H9 (cell line): ENCODE measurements around the gene GAGE10. TPM values are rescaled to one million over a fixed set of nuclear protein-coding genes. Genes with fewer than 3 reads are reported as not detected.

ENCODE experiments used
- DNase-seq: peaks from one replicate; pipeline ENCODE4 v3.0.0-alpha.2; 2017
- H2AFZ ChIP-seq: one replicate; pipeline ENCODE4 v1.6.1; 2013; ENCODE audit warnings: mild to moderate bottlenecking, low read length, control low read depth, moderate library complexity
- H2AK5ac ChIP-seq: 2 replicates; pipeline ENCODE4 v1.6.1; 2013; ENCODE audit warnings: low read length, control low read depth, mixed read lengths; ENCODE audit not compliant: insufficient read length
- H2BK120ac ChIP-seq: one replicate; pipeline ENCODE4 v1.6.1; 2013; ENCODE audit warnings: low read depth, mild to moderate bottlenecking, low read length, control low read depth, inconsistent platforms; ENCODE audit not compliant: poor library complexity, severe bottlenecking
- H2BK12ac ChIP-seq: 2 replicates; pipeline ENCODE4 v1.6.1; 2013; ENCODE audit warnings: low read length, control low read depth, mixed read lengths, low read depth; ENCODE audit not compliant: insufficient read length
- H2BK15ac ChIP-seq: 2 replicates; pipeline ENCODE4 v1.6.1; 2013; ENCODE audit warnings: low read depth, low read length, control low read depth
- H2BK20ac ChIP-seq: one replicate; pipeline ENCODE4 v1.6.1; 2013; ENCODE audit warnings: low read depth, mild to moderate bottlenecking, low read length, control low read depth, inconsistent platforms; ENCODE audit not compliant: poor library complexity, severe bottlenecking
- H2BK5ac ChIP-seq: 2 replicates; pipeline ENCODE4 v1.6.1; 2013; ENCODE audit warnings: low read length, control low read depth, mixed read lengths; ENCODE audit not compliant: insufficient read length
- H3K14ac ChIP-seq: 2 replicates; pipeline ENCODE4 v1.6.1; 2013; ENCODE audit warnings: low read length, control low read depth; ENCODE audit not compliant: insufficient read depth
- H3K18ac ChIP-seq: 2 replicates; pipeline ENCODE4 v1.6.1; 2013; ENCODE audit warnings: low read depth, mild to moderate bottlenecking, mixed read lengths, low read length, control low read depth; ENCODE audit not compliant: insufficient read length
- H3K23ac ChIP-seq: 2 replicates; pipeline ENCODE4 v1.6.1; 2013; ENCODE audit warnings: low read length, control low read depth, mixed read lengths, low read depth; ENCODE audit not compliant: insufficient read length
- H3K23me2 ChIP-seq: 2 replicates; pipeline ENCODE4 v1.6.1; 2013; ENCODE audit warnings: low read depth, mild to moderate bottlenecking, mixed read lengths, low read length, control low read depth; ENCODE audit not compliant: insufficient read length, poor library complexity, severe bottlenecking
- H3K27ac ChIP-seq: 2 replicates; pipeline ENCODE4 v1.5.1; 2013; ENCODE audit warnings: low read length, control low read depth, mixed read lengths, low read depth; ENCODE audit not compliant: insufficient read length
- H3K27me3 ChIP-seq: 2 replicates; pipeline ENCODE4 v1.6.1; 2013; ENCODE audit warnings: low read length, control low read depth, inconsistent platforms; ENCODE audit not compliant: insufficient read depth
- H3K4ac ChIP-seq: 2 replicates; pipeline ENCODE4 v1.6.1; 2013; ENCODE audit warnings: low read depth, mild to moderate bottlenecking, control low read depth, inconsistent platforms, low read length, moderate library complexity
- H3K4me1 ChIP-seq: 2 replicates; pipeline ENCODE4 v1.6.1; 2013; ENCODE audit warnings: low read length, control low read depth, inconsistent platforms; ENCODE audit not compliant: insufficient read depth
- H3K4me2 ChIP-seq: 2 replicates; pipeline ENCODE4 v1.6.1; 2013; ENCODE audit warnings: low read length, control low read depth, mixed read lengths; ENCODE audit not compliant: insufficient read length, insufficient read depth
- H3K56ac ChIP-seq: 2 replicates; pipeline ENCODE4 v1.6.1; 2013; ENCODE audit warnings: low read depth, mild to moderate bottlenecking, mixed read lengths, low read length, control low read depth; ENCODE audit not compliant: insufficient read length
- H3K79me1 ChIP-seq: 2 replicates; pipeline ENCODE4 v1.6.1; 2013; ENCODE audit warnings: low read depth, mild to moderate bottlenecking, moderate library complexity, low read length, control low read depth, inconsistent platforms; ENCODE audit not compliant: insufficient read depth, poor library complexity, severe bottlenecking
- H3K79me2 ChIP-seq: 2 replicates; pipeline ENCODE4 v1.6.1; 2013; ENCODE audit warnings: low read length, control low read depth, inconsistent platforms; ENCODE audit not compliant: insufficient read depth
- H3K9ac ChIP-seq: 2 replicates; pipeline ENCODE4 v1.6.1; 2013; ENCODE audit warnings: low read length, control low read depth, mixed read lengths; ENCODE audit not compliant: insufficient read length; ENCODE audit errors: extremely low read depth
- H3K9me3 ChIP-seq: one replicate; pipeline ENCODE4 v1.6.1; 2013; ENCODE audit warnings: low read depth, low read length, inconsistent platforms; ENCODE audit not compliant: control insufficient read depth
- H3T11ph ChIP-seq: one replicate; pipeline ENCODE4 v1.6.1; 2013; ENCODE audit warnings: mild to moderate bottlenecking, low read length, control low read depth, inconsistent platforms
- H4K20me1 ChIP-seq: one replicate; pipeline ENCODE4 v1.6.1; 2013; ENCODE audit not compliant: control insufficient read depth, insufficient read length, insufficient read depth
- H4K5ac ChIP-seq: 2 replicates; pipeline ENCODE4 v1.6.1; 2013; ENCODE audit warnings: low read depth, mild to moderate bottlenecking, mixed read lengths, low read length, control low read depth; ENCODE audit not compliant: insufficient read length
- H4K8ac ChIP-seq: replicated peaks from 2 replicates; pipeline ENCODE4 v1.6.1; 2013; ENCODE audit warnings: low read length, control low read depth, mixed read lengths, low read depth; ENCODE audit not compliant: insufficient read length
- H4K91ac ChIP-seq: 2 replicates; pipeline ENCODE4 v1.6.1; 2013; ENCODE audit warnings: low read depth, mild to moderate bottlenecking, moderate library complexity, mixed read lengths, low read length, control low read depth; ENCODE audit not compliant: insufficient read length
- H3K27ac Mint-ChIP-seq, 3 experiments: 2 replicates in 2 of 3; 3 replicates in 1 of 3; pipeline ENCODE4 v1.8.0; 2020 to 2021; ENCODE audit warnings: mixed read lengths in 3 of 3, mild to moderate bottlenecking in 1 of 3, moderate library complexity in 1 of 3
- H3K27me3 Mint-ChIP-seq: 2 replicates; pipeline ENCODE4 v1.8.0; 2021; ENCODE audit warnings: low read depth, mild to moderate bottlenecking, moderate library complexity, mixed read lengths
- H3K36me3 Mint-ChIP-seq, 3 experiments: 2 replicates in 2 of 3; 3 replicates in 1 of 3; pipeline ENCODE4 v1.8.0; 2020 to 2021; ENCODE audit warnings: low read depth in 3 of 3, mixed read lengths in 3 of 3; ENCODE audit not compliant: insufficient read depth in 1 of 3
- H3K4me1 Mint-ChIP-seq, 2 experiments: 2 replicates each; pipeline ENCODE4 v1.8.0; 2020; ENCODE audit warnings: mixed read lengths in 2 of 2
- H3K4me3 Mint-ChIP-seq, 2 experiments: 2 replicates in 1 of 2; 3 replicates in 1 of 2; pipeline ENCODE4 v1.8.0; 2020 to 2021; ENCODE audit warnings: mild to moderate bottlenecking in 2 of 2, mixed read lengths in 2 of 2, moderate library complexity in 1 of 2
- H3K9me3 Mint-ChIP-seq, 2 experiments: 2 replicates in 1 of 2; 3 replicates in 1 of 2; pipeline ENCODE4 v1.8.0; 2020; ENCODE audit warnings: mild to moderate bottlenecking in 2 of 2, mixed read lengths in 2 of 2, moderate library complexity in 1 of 2
- WGBS: extraction: QIAGEN DNeasy Blood & Tissue Kit; methylation state at CpG from one replicate; pipeline ENCODE4 v1.1.7; 2013; ENCODE audit warnings: missing lambda C conversion rate, low lambda C conversion rate, mixed read lengths; ENCODE audit not compliant: insufficient read length; ENCODE audit errors: extremely low coverage; 5-methylcytosine and 5-hydroxymethylcytosine counted together
- total RNA-seq: library from RNA; stranded (reverse); gene quantifications from 2 replicates; pipeline ENCODE4 v1.2.1, GENCODE V29; 2021
- TF ChIP-seq, protein P1 (sequence below): fragments of 200-600 bp; sonication (generic); conservative IDR thresholded peaks from 3 replicates; pipeline ENCODE4 v1.8.0; 2021; ENCODE audit warnings: antibody characterized with exemption, mild to moderate bottlenecking

The GAGE10 gene
- total RNA-seq, 1 experiment from 2014 or later: not detected

DNA sequence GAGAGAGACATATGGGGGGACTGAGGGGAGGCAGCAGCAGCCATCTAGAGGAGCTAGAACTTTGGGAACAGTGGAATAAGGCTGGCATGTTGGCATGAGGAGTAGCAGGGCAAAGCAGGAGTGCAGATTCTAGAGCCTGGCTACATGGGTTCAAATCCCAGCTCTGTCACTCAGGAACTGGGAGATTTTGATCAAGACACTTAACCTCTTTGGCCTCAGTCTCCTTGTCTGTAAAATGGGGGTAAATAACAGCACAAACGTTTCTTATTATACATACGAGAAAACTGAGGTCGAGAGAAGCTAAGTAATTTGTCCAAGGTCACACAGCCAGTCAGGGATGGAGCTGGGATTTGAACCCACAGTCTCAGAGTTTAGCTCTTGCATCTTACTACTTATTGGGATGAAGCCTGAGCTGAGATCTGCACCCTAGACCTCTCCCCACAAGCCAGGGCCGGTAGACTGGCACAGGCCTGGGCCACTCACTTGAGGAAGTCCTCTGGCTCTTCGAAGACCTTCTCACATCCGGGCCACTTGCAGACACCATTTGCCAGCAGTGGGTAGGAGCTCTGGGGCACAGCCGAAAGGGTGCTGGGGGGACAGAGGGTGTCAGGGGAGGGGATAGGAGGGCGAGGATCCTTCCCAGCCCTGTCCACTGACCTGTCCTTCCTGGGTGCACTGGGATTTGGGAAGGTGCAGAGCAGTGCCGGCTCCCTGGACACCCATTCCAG, 47.0 kb upstream of the GAGE10 start:
- peaks cover 15% of the 10 kb centered on the region for H3K9me3 ChIP-seq
- no peak overlapping the region for H2AFZ ChIP-seq
- H3K27me3 Mint-ChIP-seq: peaks cover 14% of the 10 kb centered on the region
- H2BK5ac ChIP-seq: no peak overlapping the region
- H2BK15ac ChIP-seq: no peak overlapping the region
- H3K56ac ChIP-seq: no peak overlapping the region
- H3K18ac ChIP-seq: no peak overlapping the region
- H2BK20ac ChIP-seq: no peak overlapping the region
- no peak overlapping the region for H3K9ac ChIP-seq
- no peak overlapping the region for H3T11ph ChIP-seq
- H4K8ac ChIP-seq: no peak overlapping the region
- no peak overlapping the region for H3K23ac ChIP-seq
- H3K27ac Mint-ChIP-seq: no peak overlapping the region
- TF ChIP-seq, protein P1, sequence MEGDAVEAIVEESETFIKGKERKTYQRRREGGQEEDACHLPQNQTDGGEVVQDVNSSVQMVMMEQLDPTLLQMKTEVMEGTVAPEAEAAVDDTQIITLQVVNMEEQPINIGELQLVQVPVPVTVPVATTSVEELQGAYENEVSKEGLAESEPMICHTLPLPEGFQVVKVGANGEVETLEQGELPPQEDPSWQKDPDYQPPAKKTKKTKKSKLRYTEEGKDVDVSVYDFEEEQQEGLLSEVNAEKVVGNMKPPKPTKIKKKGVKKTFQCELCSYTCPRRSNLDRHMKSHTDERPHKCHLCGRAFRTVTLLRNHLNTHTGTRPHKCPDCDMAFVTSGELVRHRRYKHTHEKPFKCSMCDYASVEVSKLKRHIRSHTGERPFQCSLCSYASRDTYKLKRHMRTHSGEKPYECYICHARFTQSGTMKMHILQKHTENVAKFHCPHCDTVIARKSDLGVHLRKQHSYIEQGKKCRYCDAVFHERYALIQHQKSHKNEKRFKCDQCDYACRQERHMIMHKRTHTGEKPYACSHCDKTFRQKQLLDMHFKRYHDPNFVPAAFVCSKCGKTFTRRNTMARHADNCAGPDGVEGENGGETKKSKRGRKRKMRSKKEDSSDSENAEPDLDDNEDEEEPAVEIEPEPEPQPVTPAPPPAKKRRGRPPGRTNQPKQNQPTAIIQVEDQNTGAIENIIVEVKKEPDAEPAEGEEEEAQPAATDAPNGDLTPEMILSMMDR: no peak
- no peak overlapping the region for H3K4me3 Mint-ChIP-seq
- H3K14ac ChIP-seq: no peak overlapping the region
- H3K4me1 ChIP-seq: no peaks in the 10 kb centered on the region
- H3K79me1 ChIP-seq: no peaks in the 10 kb centered on the region
- DNase-seq: no peak
- H2BK120ac ChIP-seq: no peak overlapping the region
- no peak overlapping the region for H4K5ac ChIP-seq
- H2AK5ac ChIP-seq: no peak overlapping the region
- H3K27ac ChIP-seq: no peak overlapping the region
- H3K9me3 Mint-ChIP-seq: peaks cover 71 to 73% of the 10 kb centered on the region in 2 experiments
- no peaks in the 10 kb centered on the region for H4K20me1 ChIP-seq
- H3K23me2 ChIP-seq: no peaks in the 10 kb centered on the region
- H4K91ac ChIP-seq: no peak overlapping the region
- WGBS: no CpG with 5 or more reads among the region's 9 CpGs
- H3K4me1 Mint-ChIP-seq: peaks cover 8 to 12% of the 10 kb centered on the region in 2 experiments
- H3K36me3 Mint-ChIP-seq: peaks cover 5 to 16% (median 10%) of the 10 kb centered on the region in 3 experiments
- no peak overlapping the region for H3K4me2 ChIP-seq
- H3K79me2 ChIP-seq: no peaks in the 10 kb centered on the region
- H3K27me3 ChIP-seq: no peaks in the 10 kb centered on the region
- no peak overlapping the region for H2BK12ac ChIP-seq
- no peak overlapping the region for H3K4ac ChIP-seq
